KMS-11 (cell line): Measurements from ENCODE around the gene HAO2.

ENCODE experiments used
- H2AFZ ChIP-seq: fragments of 200-600 bp; sonication (generic); 2 replicates; pipeline ENCODE4 v1.6.1; 2016; ENCODE audit warnings: antibody characterized with exemption, mixed run types, low read depth
- H3K27ac ChIP-seq: fragments of 200-600 bp; sonication (generic); 2 replicates; pipeline ENCODE4 v1.6.1; 2016; ENCODE audit warnings: mild to moderate bottlenecking, mixed run types
- H3K27me3 ChIP-seq: fragments of 200-600 bp; sonication (generic); 2 replicates; pipeline ENCODE4 v1.6.1; 2017; ENCODE audit warnings: mild to moderate bottlenecking, low read depth, mixed run types, moderate library complexity; ENCODE audit not compliant: insufficient read depth
- H3K36me3 ChIP-seq: fragments of 200-600 bp; sonication (generic); 2 replicates; pipeline ENCODE4 v1.6.1; 2017; ENCODE audit warnings: mild to moderate bottlenecking, mixed run types; ENCODE audit not compliant: insufficient read depth
- H3K4me1 ChIP-seq: fragments of 200-600 bp; sonication (generic); 2 replicates; pipeline ENCODE4 v1.6.1; 2016; ENCODE audit warnings: mild to moderate bottlenecking, low read depth, mixed run types; ENCODE audit not compliant: poor library complexity, severe bottlenecking
- H3K4me2 ChIP-seq: fragments of 200-600 bp; sonication (generic); 2 replicates; pipeline ENCODE4 v1.7.0; 2016; ENCODE audit warnings: mild to moderate bottlenecking, mixed run types
- H3K4me3 ChIP-seq: fragments of 200-600 bp; sonication (generic); IDR thresholded peaks from 2 replicates; pipeline ENCODE4 v1.6.1; 2017; ENCODE audit warnings: low read depth, low read length, mixed read lengths; ENCODE audit not compliant: insufficient read depth
- H3K79me2 ChIP-seq: fragments of 200-600 bp; sonication (generic); 2 replicates; pipeline ENCODE4 v1.6.1; 2016; ENCODE audit warnings: low read depth, mixed run types; ENCODE audit not compliant: insufficient read depth
- H3K9ac ChIP-seq: fragments of 200-600 bp; sonication (generic); 2 replicates; pipeline ENCODE4 v1.6.1; 2016; ENCODE audit warnings: mild to moderate bottlenecking, mixed run types
- H4K20me1 ChIP-seq: fragments of 200-600 bp; sonication (generic); 2 replicates; pipeline ENCODE4 v1.6.1; 2016; ENCODE audit warnings: mild to moderate bottlenecking, mixed run types; ENCODE audit not compliant: insufficient read depth
- CTCF ChIP-seq: fragments of 200-600 bp; sonication (generic); conservative IDR thresholded peaks from 2 replicates; pipeline ENCODE4 v1.6.1; 2017; ENCODE audit warnings: low read depth, mild to moderate bottlenecking, antibody characterized with exemption, low read length, moderate library complexity, mixed read lengths

Gene HAO2

GRCh38 chr1:119370748-119371147 is 2.2 kb downstream of the HAO2 start:
- Histone ChIP-seq H3K27me3 (no peaks in the 10 kb centered on the region), H3K4me3 (no peak overlapping the region), H3K79me2 (no peaks in the 10 kb centered on the region), H3K4me2 (no peak overlapping the region), H3K9ac (no peak overlapping the region), H3K4me1 (no peaks in the 10 kb centered on the region), H4K20me1 (no peaks in the 10 kb centered on the region), H3K36me3 (no peaks in the 10 kb centered on the region), H3K27ac (no peak overlapping the region), H2AFZ (no peak overlapping the region)
- no peak for TF ChIP-seq CTCF

DNA sequence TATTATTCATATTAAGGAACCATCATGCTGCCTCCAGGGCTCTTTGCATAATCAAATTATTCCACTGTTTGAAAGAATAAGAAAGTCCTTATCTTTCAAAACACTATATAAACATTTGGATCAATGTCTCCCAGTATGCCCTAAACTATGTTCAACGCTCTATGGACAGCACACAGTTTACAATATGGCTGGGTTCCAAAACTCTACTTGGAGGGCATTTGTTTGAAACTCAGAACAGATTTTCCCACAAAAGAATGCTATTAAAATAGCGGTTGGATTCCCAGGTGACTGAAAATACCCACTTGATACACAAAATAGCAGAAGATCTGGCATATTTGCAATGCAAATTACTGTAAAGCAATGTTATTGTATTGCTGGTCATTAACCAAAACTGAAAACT is 3.2 kb downstream of the HAO2 start:
- no peak overlapping the region for H3K4me2 ChIP-seq
- H3K4me1 ChIP-seq = no peaks in the 10 kb centered on the region
- H2AFZ ChIP-seq = no peak overlapping the region
- no peaks in the 10 kb centered on the region for H3K27me3 ChIP-seq
- TF ChIP-seq CTCF = no peak
- H3K9ac ChIP-seq = no peak overlapping the region
- H3K79me2 ChIP-seq = no peaks in the 10 kb centered on the region
- H3K36me3 ChIP-seq = no peaks in the 10 kb centered on the region
- H3K27ac ChIP-seq = no peak overlapping the region
- no peaks in the 10 kb centered on the region for H4K20me1 ChIP-seq
- no peak overlapping the region for H3K4me3 ChIP-seq

- H2AFZ ChIP-seq = no peak overlapping the region
- no peak overlapping the region for H3K4me3 ChIP-seq
- H3K27me3 ChIP-seq = no peaks in the 10 kb centered on the region
- H3K27ac ChIP-seq = no peak overlapping the region
- H3K36me3 ChIP-seq = no peaks in the 10 kb centered on the region
- no peaks in the 10 kb centered on the region for H3K79me2 ChIP-seq
- H3K4me2 ChIP-seq = no peak overlapping the region
- no peaks in the 10 kb centered on the region for H4K20me1 ChIP-seq
- no peak overlapping the region for H3K9ac ChIP-seq
- H3K4me1 ChIP-seq = no peaks in the 10 kb centered on the region
- no peak for TF ChIP-seq CTCF
Observed at GRCh38 chr1:119372503-119373086, 4.0 kb downstream of the HAO2 start.

DNA sequence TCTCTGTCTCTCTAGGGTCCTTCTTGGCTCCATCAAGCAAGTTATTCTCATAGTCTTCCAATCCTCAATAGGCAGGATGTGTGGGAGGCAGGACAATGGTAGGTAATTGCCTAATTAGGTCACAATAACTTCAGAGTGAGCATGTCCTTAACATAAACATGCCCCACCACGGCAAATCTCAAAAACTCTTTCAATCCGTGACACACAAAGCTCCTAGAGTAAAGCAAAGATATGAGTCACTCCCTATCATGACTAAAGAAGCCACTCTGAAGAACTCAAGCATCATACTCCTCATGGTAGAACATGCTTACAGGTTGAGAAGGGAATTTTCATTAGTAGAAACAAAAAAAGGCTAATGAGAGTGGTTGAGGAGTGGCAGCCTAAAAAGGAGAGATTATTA is 4.9 kb downstream of the HAO2 start:
- Histone ChIP-seq H3K9ac (no peak overlapping the region), H3K4me1 (no peaks in the 10 kb centered on the region), H3K36me3 (no peaks in the 10 kb centered on the region), H3K4me3 (no peak overlapping the region), H2AFZ (no peak overlapping the region), H3K27ac (no peak overlapping the region), H4K20me1 (no peaks in the 10 kb centered on the region), H3K4me2 (no peak overlapping the region), H3K27me3 (no peaks in the 10 kb centered on the region), H3K79me2 (no peaks in the 10 kb centered on the region)
- TF ChIP-seq CTCF = no peak
